HEK293 (cell line): ENCODE data around the gene GRB2.

Source experiments
- CTCF ChIA-PET: fragments of 350-600 bp; formaldehyde crosslinking; extraction: SDS; loops from one replicate; lab custom pipeline; 2021; ENCODE audit warnings: antibody characterized with exemption; lab: Yijun Ruan, JAX
- POLR2A ChIA-PET: fragments of 300-600 bp; formaldehyde crosslinking; extraction: SDS; loops from one replicate; lab custom pipeline; 2020; ENCODE audit warnings: antibody characterized with exemption, inconsistent platforms; lab: Yijun Ruan, JAX
- H3K27ac ChIP-seq: fragments of 200-500 bp; sonication (Bioruptor generic); 2 replicates; pipeline ENCODE4 v1.5.1; 2014; ENCODE audit warnings: low read depth, low read length, control low read depth, inconsistent platforms; ENCODE audit errors: extremely low read depth
- H3K36me3 ChIP-seq, 2 experiments: fragments of 200-500 bp in 1 of 2; sonication (Bioruptor generic) in 1 of 2; 1 replicate in 1 of 2; 2 replicates in 1 of 2; pipeline ENCODE4 v1.5.1; 2014 to 2017; ENCODE audit warnings: inconsistent platforms in 2 of 2, low read length in 2 of 2; ENCODE audit not compliant: control insufficient read depth in 2 of 2, insufficient read depth in 1 of 2
- H3K4me1 ChIP-seq: fragments of 200-500 bp; sonication (Bioruptor generic); 2 replicates; pipeline ENCODE4 v1.5.1; 2014; ENCODE audit warnings: mild to moderate bottlenecking, low read length, inconsistent platforms; ENCODE audit not compliant: control insufficient read depth, insufficient read depth
- H3K4me3 ChIP-seq: 2 replicates; pipeline ENCODE4 v1.5.1; 2011; ENCODE audit warnings: low read depth, mild to moderate bottlenecking, control low read depth, low read length, moderate library complexity
- H3K9me3 ChIP-seq: fragments of 200-500 bp; sonication (Bioruptor generic); 2 replicates; pipeline ENCODE4 v1.5.1; 2014; ENCODE audit warnings: low read depth, low read length, inconsistent platforms; ENCODE audit not compliant: control insufficient read depth, insufficient read depth
- AEBP2 ChIP-seq: fragments of 450-650 bp; formaldehyde crosslinking; IDR thresholded peaks from 2 replicates; pipeline ENCODE4 v1.5.1; 2016; ENCODE audit warnings: missing biosample characterization, missing genetic modification characterization, borderline replicate concordance
- EGR2 ChIP-seq: fragments of 450-650 bp; formaldehyde crosslinking; IDR thresholded peaks from 2 replicates; pipeline ENCODE4 v1.5.1; 2016; ENCODE audit warnings: low read depth, missing biosample characterization, missing genetic modification characterization
- GLI2 ChIP-seq: fragments of 450-650 bp; formaldehyde crosslinking; IDR thresholded peaks from 2 replicates; pipeline ENCODE4; 2017; ENCODE audit warnings: missing biosample characterization, missing genetic modification characterization, low read depth, borderline replicate concordance
- GLIS1 ChIP-seq: fragments of 450-650 bp; formaldehyde crosslinking; IDR thresholded peaks from 2 replicates; pipeline ENCODE4 v1.5.1; 2016; ENCODE audit warnings: missing biosample characterization, missing genetic modification characterization
- HIC1 ChIP-seq: fragments of 450-650 bp; formaldehyde crosslinking; IDR thresholded peaks from 2 replicates; pipeline ENCODE4 v1.5.1; 2016; ENCODE audit warnings: missing biosample characterization, missing genetic modification characterization
- KLF1 ChIP-seq: fragments of 450-650 bp; formaldehyde crosslinking; IDR thresholded peaks from 2 replicates; pipeline ENCODE4 v1.5.1; 2016; ENCODE audit warnings: missing biosample characterization, missing genetic modification characterization
- OSR2 ChIP-seq: fragments of 450-650 bp; formaldehyde crosslinking; IDR thresholded peaks from 2 replicates; pipeline ENCODE4 v1.5.1; 2016; ENCODE audit warnings: missing biosample characterization, missing genetic modification characterization
- PATZ1 ChIP-seq: fragments of 450-650 bp; formaldehyde crosslinking; IDR thresholded peaks from 2 replicates; pipeline ENCODE4 v1.5.1; 2016; ENCODE audit warnings: missing biosample characterization, missing genetic modification characterization
- PRDM6 ChIP-seq: fragments of 450-650 bp; formaldehyde crosslinking; IDR thresholded peaks from 2 replicates; pipeline ENCODE4 v1.5.1; 2017; ENCODE audit warnings: missing biosample characterization, missing genetic modification characterization
- WT1 ChIP-seq: fragments of 450-650 bp; formaldehyde crosslinking; IDR thresholded peaks from 2 replicates; pipeline ENCODE4 v1.5.1; 2016; ENCODE audit warnings: missing biosample characterization, missing genetic modification characterization
- ZEB2 ChIP-seq: fragments of 450-650 bp; formaldehyde crosslinking; IDR thresholded peaks from 2 replicates; pipeline ENCODE4 v1.5.1; 2016; ENCODE audit warnings: missing biosample characterization, missing genetic modification characterization
- ZFHX2 ChIP-seq: fragments of 450-650 bp; formaldehyde crosslinking; conservative IDR thresholded peaks from 2 replicates; pipeline ENCODE4 v1.5.1; 2016; ENCODE audit warnings: missing biosample characterization, missing genetic modification characterization
- ZNF112 ChIP-seq: fragments of 450-650 bp; formaldehyde crosslinking; IDR thresholded peaks from 2 replicates; pipeline ENCODE4 v1.5.0; 2017; ENCODE audit warnings: missing biosample characterization, missing genetic modification characterization
- ZNF146 ChIP-seq: fragments of 450-650 bp; formaldehyde crosslinking; IDR thresholded peaks from 2 replicates; pipeline ENCODE4 v1.5.1; 2016; ENCODE audit warnings: missing biosample characterization, missing genetic modification characterization
- ZNF23 ChIP-seq: fragments of 450-650 bp; formaldehyde crosslinking; IDR thresholded peaks from 2 replicates; pipeline ENCODE4 v1.5.1; 2016; ENCODE audit warnings: missing biosample characterization, missing genetic modification characterization, borderline replicate concordance
- ZNF239 ChIP-seq: fragments of 450-650 bp; formaldehyde crosslinking; IDR thresholded peaks from 2 replicates; pipeline ENCODE4 v1.5.1; 2016; ENCODE audit warnings: missing biosample characterization, missing genetic modification characterization
- ZNF341 ChIP-seq: fragments of 450-650 bp; formaldehyde crosslinking; IDR thresholded peaks from 2 replicates; pipeline ENCODE4; 2016; ENCODE audit warnings: low read depth, missing biosample characterization, missing genetic modification characterization
- ZNF37A ChIP-seq: fragments of 450-650 bp; IDR thresholded peaks from 2 replicates; pipeline ENCODE4 v1.5.1; 2018; ENCODE audit warnings: missing biosample characterization, missing genetic modification characterization
- ZNF404 ChIP-seq: fragments of 450-650 bp; formaldehyde crosslinking; IDR thresholded peaks from 2 replicates; pipeline ENCODE4 v1.5.1; 2017; ENCODE audit warnings: missing biosample characterization, missing genetic modification characterization
- ZNF510 ChIP-seq: fragments of 450-650 bp; formaldehyde crosslinking; IDR thresholded peaks from 2 replicates; pipeline ENCODE4 v1.5.1; 2018; ENCODE audit warnings: mild to moderate bottlenecking, missing genetic modification characterization, missing biosample characterization; ENCODE audit not compliant: insufficient replicate concordance
- ZNF530 ChIP-seq: fragments of 450-650 bp; formaldehyde crosslinking; IDR thresholded peaks from 2 replicates; pipeline ENCODE4 v1.5.1; 2016; ENCODE audit warnings: low read depth, missing biosample characterization, missing genetic modification characterization
- ZNF549 ChIP-seq: fragments of 450-650 bp; IDR thresholded peaks from 2 replicates; pipeline ENCODE4 v1.5.1; 2018; ENCODE audit warnings: missing biosample characterization, missing genetic modification characterization, mild to moderate bottlenecking, inconsistent platforms, moderate library complexity
- ZNF664 ChIP-seq: fragments of 450-650 bp; formaldehyde crosslinking; IDR thresholded peaks from 2 replicates; pipeline ENCODE4 v1.5.1; 2016; ENCODE audit warnings: missing biosample characterization, missing genetic modification characterization
- ZNF677 ChIP-seq: fragments of 450-650 bp; IDR thresholded peaks from 2 replicates; pipeline ENCODE4 v1.5.0; 2018; ENCODE audit warnings: missing biosample characterization, mild to moderate bottlenecking, missing genetic modification characterization, moderate library complexity
- ZNF76 ChIP-seq: fragments of 450-650 bp; formaldehyde crosslinking; IDR thresholded peaks from 2 replicates; pipeline ENCODE4; 2016; ENCODE audit warnings: low read depth, missing biosample characterization, missing genetic modification characterization, borderline replicate concordance
- ZNF792 ChIP-seq: fragments of 450-650 bp; formaldehyde crosslinking; IDR thresholded peaks from 2 replicates; pipeline ENCODE4 v1.5.1; 2016; ENCODE audit warnings: missing biosample characterization, missing genetic modification characterization

GRB2 gene

GRCh38 chr17:75366432-75366831 is 39.0 kb downstream of the GRB2 start:
- no peak overlapping the region for H3K4me3 ChIP-seq
- ChIA-PET CTCF (interaction anchor here (0.6 to 1.4 kb wide), 5 partner anchors 10 to 225 kb away, joined by 3 to 4 read pairs (median 3); no protein-coding TSS in a partner anchor), POLR2A (interaction anchor here (1.0 kb wide), 1 partner anchor 39 kb away, joined by 3 read pairs; the partner anchor contains the start of gene GRB2)
- no peaks in the 10 kb centered on the region for H3K36me3 ChIP-seq
- no peaks in the 10 kb centered on the region for H3K9me3 ChIP-seq
- H3K4me1 ChIP-seq = peaks cover 51% of the 10 kb centered on the region
- H3K27ac ChIP-seq = no peak overlapping the region
- TF ChIP-seq OSR2 (tag by site-specific recombination) (peak; percentile 45; the same call in 1 of the 2 replicates), ZNF76 (no peak), GLIS1 (peak; percentile 83), EGR2 (tag by site-specific recombination) (peak; percentile 57), WT1 (tag by site-specific recombination) (0 out of 2 replicates have a peak, but pooled peaks have one; percentile 23), ZNF341 (tag by site-specific recombination) (no peak), KLF1 (tag by site-specific recombination) (peak; percentile 57), ZFHX2 (peak; percentile 19; the same call in 1 of the 2 replicates), ZNF549 (tag by site-specific recombination) (no peak), HIC1 (tag by site-specific recombination) (peak; percentile 33; the same call in 1 of the 2 replicates)

- Histone ChIP-seq H3K9me3 (no peaks in the 10 kb centered on the region), H3K4me1 (peaks cover 54% of the 10 kb centered on the region), H3K4me3 (no peak overlapping the region), H3K27ac (no peak overlapping the region), H3K36me3 (no peaks in the 10 kb centered on the region)
- ChIA-PET POLR2A (interaction anchor here (1.0 kb wide), 1 partner anchor 40 kb away, joined by 3 read pairs; the partner anchor contains the start of gene GRB2), CTCF (interaction anchor here (0.6 to 1.4 kb wide), 5 partner anchors 10 to 47 kb away, joined by 3 to 5 read pairs (median 3); no protein-coding TSS in a partner anchor)
- TF ChIP-seq WT1 (tag by site-specific recombination) (peak; percentile 22; the same call in 1 of the 2 replicates), ZNF404 (tag by site-specific recombination) (no peak), ZNF23 (tag by site-specific recombination) (no peak), ZNF792 (no peak), ZNF239 (tag by site-specific recombination) (no peak), ZNF112 (no peak), ZNF549 (tag by site-specific recombination) (no peak), ZNF146 (tag by site-specific recombination) (no peak), AEBP2 (tag by site-specific recombination) (no peak), PRDM6 (tag by site-specific recombination) (peak; percentile 31; the same call in 1 of the 2 replicates), PATZ1 (no peak), ZNF677 (tag by site-specific recombination) (no peak), GLI2 (0 out of 2 replicates have a peak, but pooled peaks have one; percentile 2), ZNF37A (tag by site-specific recombination) (no peak), ZNF664 (tag by site-specific recombination) (peak; percentile 87), ZNF530 (tag by site-specific recombination) (no peak), ZEB2 (no peak), ZNF510 (tag by site-specific recombination) (no peak)
These were observed 39.6 kb downstream of the GRB2 start for GRCh38 chr17:75365931-75366275.
